Stimulated activated CD4-positive, alpha-beta T cell treated with anti-CD3 and anti-CD28 coated beads, Interleukin-12 subunit alpha, Interleukin-12 subunit beta, amount 100 ng/mL, for 4 hours (primary cell): ENCODE data around the gene NECAB2.

ENCODE experiments used
- DNase-seq: peaks from one replicate; pipeline ENCODE4 v3.0.0-alpha.2; 2020

The NECAB2 gene

DNA sequence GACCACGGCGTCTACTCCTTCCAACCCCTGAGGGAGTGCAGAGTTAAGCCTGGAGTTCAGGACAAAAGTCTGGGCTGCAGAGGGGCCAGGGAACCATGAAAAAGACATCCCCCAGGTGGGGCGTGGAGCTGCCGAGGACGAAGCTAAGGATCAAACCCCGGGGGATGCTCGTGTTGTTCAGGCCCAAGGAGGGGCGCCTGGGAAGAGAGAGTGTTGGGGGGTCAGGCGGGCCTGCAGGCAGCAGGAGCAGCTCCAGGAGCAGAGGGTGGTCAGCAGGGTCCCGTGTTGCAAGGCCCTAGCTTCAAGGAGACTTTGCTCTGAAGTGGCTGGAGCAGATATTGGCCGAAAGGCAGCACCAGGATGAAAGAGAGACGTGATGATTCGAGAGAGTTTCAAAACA lies 26.7 kb downstream of the NECAB2 start:
- no peak for DNase-seq

DNA sequence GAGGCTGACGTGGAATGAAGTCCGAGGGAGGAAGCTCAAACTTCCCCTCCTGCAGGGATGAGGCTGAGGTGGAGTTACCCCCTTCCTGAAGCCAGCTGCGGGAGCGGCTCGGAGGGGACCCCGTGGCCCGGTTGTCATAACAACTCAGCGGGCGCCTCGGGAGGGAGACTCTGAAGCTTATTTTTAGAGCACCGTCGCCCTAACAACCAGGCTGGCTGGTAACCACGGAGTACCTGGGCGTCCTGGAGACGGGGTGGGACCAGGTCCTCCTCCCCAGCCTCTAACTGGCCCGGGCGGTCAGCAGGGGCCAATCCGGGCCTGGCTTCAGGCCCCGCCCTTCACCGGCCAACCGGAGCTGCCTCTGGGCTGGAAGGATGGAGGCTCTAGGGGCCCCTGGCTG lies 27.7 kb downstream of the NECAB2 start:
- DNase-seq: no peak

DNA sequence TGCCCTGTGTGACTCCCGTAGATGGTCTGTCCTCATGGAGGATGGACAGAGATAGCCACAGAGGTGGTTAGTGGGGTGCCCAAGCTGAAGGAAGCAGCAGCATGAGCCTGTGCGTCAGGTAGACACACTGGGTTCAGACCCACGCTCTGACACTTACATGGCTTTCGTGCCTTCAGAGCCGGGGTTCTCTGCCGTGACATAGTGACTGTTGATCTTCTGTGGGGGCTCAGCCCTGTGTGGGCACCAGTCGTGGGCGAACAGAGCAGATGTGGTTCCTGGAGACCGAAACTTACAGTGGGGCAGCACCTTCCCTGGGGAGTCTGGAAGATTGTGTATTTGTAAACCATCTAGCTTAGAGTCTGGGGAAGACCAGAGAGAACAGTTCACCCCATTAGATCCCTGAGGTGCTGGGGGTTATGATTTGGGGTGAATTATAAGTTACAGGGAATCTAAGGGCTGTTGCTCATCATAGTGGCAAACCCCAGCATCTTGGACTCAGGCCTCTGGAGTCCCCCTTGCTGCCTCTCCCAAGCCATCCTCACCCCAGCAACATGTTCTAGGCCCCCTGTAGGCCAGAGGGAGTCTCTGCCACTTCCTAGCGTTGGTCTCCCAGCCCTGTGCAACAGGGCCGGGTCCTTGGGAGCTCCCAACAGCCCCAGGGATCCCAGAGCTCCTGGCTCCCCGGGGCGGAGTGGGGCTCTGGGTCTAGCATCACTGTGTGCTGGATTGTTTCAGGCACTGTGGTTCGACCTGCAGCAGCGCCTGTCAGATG lies 28.6 kb downstream of the NECAB2 start:
- DNase-seq: no peak

DNA sequence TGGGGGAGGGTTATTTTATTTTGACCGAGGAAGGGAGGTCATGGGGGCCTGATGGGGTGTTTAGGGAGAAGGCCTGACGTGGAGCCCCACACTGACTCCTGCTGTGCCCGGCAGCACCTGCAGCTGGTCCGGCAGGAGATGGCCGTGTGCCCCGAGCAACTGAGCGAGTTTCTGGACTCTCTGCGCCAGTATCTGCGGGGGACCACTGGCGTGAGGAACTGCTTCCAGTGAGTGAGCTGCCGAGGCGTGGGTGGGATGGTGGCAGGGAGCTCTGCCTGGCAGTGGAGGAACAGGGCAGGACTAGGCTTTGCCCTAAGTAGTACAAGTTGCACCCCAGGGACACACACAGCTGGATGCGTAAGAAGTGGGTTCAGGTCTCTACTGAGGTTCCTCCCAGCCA lies 30.0 kb downstream of the NECAB2 start:
- DNase-seq: no peak

DNA sequence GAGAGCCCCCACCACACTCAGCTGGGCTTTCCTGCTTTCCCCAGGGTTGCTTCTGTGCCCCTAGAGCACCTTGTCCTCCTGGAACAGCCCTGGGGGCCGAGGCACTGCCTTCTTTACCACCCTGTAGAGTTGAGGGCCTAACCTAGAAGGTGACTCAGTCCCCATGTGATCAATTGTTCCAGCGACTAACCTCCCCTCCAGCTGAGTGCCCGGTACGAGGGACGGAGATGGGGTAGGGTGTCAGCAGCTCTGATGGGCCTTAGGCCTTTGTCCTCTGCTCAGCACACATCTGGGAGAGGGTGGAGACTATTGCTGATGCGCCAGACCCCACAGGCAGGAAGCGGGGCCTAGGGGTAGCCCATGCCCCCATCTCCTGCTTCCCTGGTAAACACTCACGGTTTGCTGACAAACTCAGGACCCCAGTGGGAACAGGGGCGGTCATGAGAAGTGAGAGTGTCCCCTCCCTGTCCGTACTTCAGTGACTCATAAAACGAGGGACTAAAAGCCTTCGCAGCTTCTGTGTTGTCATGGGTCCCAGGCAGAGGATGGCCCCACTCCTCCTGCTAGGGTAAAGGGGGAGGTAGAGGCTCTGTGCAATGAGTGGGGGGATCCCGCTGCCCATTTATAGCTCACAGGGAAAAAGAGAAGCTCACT lies 33.1 kb downstream of the NECAB2 start:
- no peak for DNase-seq

DNA sequence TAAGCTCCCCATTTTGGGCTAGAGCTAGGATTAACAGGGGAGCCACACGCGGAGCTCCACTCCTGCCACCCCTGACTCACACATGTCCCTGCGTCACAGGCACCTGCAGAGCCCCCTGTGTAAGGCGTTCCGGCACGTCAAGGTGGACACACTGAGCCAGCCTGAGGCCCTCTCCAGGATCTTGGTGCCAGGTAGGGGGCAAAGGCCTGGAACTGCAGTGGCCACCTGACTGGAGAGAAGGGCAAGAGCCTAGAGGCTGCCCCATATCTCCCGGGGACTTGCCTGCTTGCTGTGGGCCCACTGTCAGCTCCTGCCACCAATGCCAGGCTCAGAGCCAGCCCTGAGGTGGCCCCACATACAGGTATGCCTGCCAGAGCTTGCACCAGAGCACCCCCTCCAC lies 33.7 kb downstream of the NECAB2 start:
- no peak for DNase-seq

DNA sequence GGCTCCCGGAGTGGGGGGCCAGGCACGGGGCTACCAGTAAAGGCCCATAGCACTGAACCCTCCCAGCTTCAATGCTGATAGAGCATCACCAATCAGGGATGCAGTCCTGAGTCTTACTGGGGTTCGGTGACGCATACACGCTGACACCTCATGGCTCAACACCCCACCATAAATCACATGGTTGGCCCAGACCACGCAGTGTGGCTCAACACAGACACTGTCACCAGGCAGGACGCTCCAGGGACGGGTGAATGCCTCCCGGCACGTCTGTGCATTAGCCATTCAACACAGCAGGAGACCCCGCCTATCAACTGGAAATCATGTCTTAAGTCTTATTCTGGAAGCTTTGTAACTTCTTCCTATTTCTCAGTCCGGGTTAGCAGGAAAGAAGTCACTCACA lies 35.0 kb downstream of the NECAB2 start:
- no peak for DNase-seq

DNA sequence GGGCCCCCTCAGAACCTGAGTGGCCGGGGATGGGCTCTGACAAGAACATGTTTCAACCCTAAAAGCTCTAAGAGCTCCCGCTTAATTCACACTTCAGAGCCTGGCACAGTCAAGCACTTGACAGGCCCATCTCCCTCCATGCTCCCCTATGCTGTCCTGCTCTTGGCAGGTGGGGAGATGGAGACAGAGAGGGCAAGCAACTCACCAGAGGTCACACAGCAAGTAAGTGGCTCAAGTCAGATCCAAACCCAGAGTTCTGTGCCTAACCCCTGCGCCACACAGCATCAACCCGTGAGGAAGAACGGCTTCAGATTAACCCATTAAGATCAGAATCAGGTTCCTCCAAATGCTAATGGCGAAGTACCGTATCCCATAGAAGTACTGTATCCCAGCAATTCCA lies 36.4 kb downstream of the NECAB2 start:
- no peak for DNase-seq

DNA sequence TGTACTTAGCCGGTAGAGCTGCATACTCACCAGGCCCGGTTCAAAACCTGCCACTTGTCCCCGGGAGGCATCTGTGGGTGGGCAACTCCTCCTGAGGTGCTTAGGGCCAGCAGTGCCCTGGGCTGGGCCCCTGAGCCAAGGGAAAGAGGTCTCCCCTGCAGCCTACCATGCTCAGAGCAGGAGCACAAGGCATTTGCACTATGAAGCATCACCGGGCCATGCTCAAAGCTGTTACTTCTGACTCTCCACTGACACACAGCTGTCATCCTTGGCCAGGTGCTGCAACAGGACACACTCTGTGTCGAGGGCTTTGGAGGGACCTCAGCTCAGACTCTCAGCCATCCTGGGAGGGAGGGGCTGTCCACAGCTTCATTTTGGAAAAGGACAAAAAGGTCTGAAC lies 37.3 kb downstream of the NECAB2 start:
- DNase-seq: no peak

DNA sequence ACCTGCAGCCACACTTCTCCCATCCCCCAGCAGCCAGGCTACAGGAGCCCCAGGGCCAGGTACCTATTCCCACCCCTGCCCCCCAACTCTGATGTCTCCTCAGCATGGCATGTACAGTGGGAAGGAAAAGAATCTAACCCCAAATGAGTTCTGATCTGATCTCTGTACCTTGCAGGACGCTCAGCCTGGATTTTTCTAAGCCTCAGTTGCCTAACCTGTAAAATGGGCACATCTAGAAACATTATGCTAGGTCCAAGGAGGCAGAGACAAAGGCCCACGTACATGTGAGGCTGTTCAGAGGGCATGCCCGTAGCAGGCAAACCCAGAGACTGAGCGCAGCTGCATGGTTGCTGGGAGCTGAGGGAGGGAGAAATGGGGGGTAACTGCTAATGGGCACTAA lies 39.5 kb downstream of the NECAB2 start:
- DNase-seq: no peak

DNA sequence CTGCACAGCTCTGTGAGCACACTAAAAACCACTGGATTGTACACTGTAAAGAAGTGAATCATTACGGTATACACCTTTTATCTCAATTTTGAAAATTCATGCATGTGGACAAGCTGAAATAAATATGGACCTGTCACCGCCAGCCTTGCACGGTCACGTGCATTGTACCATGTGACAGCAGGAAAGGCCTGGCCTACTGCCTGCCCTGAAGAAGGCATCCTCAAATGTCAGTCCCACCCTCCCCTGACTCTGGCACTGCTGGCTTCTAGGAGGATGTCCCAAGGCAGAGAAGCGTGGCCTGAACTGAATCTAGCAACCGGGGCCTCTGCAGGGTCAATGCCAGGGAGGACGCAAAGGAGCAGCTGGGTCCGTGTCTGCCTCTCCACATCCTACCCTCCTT lies 39.9 kb downstream of the NECAB2 start:
- no peak for DNase-seq

DNA sequence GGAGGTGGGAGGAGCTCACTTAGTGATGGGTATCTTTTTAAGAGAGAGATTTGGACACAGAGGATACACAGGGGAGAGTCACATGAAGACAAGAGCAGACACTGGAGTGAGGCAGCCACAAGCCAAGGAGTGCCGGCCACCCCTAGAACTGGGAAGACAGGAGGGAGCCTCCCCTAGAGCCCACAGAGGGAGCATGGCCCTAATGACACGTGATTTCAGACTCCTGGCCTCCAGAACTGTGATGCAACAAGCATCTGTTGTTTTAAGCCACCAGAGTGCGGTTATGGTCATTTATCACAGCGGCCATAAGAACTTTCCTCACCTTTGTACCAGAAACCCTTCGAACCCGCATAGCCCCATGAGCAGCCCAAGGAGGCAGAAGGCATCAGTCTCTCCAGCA lies 41.2 kb downstream of the NECAB2 start:
- DNase-seq: no peak

DNA sequence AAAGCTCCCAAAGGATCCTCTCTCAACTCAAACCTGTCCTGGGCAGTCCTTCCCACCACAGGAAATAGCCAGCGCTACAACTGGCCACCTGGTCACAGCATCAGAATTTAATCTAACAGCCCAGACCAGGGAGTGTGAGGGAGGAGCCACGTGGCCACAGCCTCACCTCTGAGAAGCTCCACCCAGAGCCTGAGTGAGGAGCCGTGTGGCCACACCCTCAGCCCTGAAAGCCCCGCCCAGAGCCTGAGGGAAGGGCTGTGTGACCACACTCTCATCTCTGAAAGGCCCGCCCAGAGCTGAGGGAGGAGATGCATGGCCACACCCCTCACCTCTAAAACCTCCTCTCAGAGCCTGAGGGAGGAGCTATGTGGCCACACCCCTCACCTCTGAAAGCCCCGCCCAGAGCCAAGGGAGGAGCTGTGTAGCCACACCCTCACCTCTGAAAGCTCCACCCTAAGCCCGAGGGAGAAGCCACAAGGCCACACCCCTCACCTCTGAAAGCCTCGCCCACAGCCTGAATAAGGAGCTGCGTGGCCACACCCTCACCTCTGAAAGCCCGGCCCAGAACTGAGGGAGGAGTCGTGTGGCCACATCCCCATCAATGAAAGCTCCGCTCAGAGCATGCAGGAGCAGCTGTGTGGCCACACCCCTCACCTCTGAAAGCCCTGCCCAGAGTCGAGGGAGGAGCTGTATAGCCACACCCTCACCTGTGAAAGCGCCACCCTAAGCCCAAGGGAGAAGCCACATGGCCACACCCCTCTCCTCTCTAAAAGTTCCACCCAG lies 45.9 kb downstream of the NECAB2 start:
- peak; percentile 38 for DNase-seq

DNA sequence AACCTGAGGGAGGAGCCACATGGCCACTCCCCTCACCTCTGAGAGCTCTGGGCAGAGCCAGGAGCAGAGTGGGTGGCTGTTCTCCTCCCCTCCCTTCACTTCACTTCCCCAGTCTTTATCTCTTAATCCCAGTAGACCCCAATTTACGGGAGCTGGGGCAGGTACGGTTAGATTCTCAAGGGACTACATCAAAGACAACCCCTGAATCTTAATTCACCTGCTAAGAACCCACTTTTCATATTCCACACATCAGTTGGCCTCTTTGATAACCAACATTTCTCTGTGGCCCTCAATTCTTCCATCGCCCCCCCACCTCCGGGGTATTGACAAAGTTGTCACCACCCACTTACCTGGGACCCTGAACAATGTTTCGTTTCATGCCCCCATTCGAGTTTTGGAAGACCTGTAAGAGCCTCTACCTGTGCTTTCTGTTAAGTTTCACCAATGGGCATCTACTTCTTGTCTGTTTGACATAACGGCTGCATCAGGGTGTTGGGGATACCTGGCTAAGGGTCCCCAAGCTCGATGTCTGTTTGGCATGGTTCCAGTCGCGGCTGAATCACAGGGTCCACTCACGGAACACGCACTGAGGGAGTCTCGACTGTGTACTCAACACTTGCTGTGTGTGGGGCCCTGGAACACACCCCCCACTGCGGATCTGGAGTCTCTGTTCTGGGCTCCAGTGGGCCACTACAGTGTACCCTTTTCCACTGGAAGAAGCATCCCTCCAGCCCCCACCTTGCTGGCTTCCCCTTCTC lies 46.7 kb downstream of the NECAB2 start:
- DNase-seq: no peak

DNA sequence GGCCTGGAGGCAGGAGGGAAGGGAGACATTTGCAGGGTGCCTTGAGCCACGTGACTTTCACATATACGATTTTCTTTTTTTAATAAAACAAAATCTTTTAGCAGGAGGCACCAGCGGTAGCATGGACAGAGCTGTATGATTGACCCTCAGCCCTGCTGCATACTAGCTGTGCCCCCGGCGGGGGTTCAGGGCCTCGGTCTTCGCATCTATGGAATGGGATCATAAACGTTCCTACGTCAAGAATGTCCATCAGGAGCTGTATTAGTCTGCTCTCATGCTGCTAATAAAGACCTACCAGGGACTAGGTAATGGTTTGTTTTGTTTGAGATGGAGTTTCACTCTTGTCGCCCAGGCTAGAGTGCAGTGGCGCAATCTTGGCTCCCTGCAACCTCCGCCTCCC lies 47.4 kb downstream of the NECAB2 start:
- no peak for DNase-seq

DNA sequence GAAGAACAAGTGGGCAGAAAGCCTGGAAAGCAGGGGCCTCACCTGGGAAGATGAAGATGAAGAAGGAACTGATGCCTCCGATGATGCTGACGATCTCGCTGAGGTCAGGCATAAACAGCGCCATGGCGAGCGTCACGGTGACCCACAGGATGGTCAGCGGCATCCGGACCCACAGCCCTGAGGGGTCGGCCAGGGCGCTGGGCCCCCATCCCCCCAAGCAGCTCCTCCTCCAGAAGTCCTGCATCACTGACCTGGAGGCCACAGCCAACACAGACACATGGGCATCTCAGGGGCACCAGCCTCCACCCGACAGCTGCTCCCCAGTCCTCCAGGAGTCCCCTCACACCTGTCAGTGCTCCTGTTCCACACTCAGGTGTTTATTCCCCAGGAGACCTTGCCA lies 48.4 kb downstream of the NECAB2 start:
- DNase-seq: no peak

DNA sequence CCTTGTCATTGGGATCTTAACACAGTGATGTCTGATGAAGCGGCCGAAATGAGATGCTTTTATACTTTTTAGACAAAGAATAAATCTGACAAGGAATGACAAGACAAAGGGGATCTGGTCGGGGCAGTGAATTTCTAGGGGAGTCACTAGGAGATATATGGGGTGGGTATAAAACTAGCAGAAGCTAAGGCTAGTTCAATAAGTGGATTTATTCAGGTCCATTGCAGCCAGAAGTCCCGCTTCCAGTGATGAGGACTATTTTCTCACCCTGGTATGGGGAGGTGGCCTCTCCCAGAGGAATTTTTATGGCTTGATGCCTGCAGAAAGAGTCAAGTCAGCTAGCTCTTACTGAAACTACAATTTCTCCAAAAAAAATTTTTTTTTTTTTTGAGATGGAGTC lies 50.7 kb downstream of the NECAB2 start:
- no peak for DNase-seq

DNA sequence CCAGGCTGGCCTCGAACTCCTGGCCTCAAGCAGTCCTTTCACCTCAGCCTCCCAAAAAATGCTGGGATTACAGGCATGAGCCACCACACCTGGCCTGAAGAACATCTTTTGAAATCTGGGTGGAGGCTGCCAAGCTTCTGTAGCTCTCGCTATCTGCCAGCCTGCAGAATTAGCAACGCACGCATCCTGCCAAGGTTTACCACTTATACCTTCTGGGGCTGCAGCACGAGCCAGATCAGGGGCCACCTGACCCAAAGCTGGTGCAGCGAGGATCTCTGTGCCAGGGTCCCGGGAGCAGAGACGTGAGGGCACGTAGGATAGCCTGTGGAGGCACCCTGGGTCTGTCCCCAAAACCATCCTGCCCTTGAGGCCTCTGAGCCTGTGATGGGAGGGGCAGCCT lies 52.3 kb downstream of the NECAB2 start:
- DNase-seq: no peak

DNA sequence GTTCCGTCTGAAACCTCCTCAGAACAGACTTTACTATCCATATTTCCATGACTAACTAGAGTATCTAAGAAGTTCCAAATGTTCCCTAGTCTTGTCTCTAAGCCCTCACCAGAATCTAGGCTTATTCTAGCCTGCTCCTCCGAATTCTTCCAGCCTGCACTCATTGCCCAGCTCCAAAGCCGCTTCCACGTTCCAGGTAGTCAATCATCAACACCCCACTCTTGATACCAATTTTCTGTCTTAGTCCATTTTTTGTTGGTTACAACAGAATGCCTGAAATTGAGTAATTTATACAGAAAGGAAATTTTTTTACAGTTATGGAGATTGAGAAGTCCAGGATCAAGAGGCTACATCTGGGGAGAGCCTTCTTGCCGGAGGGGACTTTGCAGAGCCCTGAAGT lies 53.4 kb downstream of the NECAB2 start:
- DNase-seq: no peak

DNA sequence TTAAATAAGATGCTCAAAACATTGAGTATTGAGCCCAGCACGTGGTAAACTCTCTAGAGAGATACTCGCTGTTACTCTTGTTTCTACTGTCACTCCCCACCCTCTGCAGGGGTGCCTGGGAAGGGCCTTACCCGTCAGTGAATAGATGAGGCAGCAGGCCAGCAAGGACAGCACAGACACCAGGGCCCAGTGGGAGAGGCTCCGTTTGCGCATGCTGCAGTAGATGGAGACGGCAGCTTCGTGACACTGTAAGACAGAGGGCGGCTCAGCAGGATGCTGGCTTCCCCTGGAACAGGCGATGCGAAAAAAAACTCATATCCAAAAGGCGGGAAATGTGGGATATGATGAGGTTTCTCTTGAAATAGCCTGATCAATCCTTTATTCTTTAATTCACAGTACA lies 54.6 kb downstream of the NECAB2 start:
- DNase-seq: no peak

DNA sequence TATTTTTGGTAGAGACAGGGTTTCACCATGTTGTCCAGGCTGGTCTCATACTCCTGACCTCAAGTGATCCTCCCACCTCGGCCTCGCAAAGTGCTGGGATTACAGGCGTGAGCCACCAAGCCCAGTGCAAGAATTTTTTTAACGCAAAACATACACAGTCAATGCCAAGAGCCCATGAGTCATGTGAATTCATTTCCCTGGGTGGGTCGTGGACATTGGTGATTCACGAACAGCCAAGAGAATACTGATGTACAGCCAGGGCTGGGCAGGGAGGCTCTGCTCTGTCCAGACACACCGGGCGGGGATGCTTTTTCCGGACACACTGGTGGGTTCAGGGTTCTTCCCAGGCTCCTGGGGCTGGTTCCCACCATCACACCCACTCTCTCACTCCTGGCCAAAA lies 56.8 kb downstream of the NECAB2 start:
- DNase-seq: no peak

DNA sequence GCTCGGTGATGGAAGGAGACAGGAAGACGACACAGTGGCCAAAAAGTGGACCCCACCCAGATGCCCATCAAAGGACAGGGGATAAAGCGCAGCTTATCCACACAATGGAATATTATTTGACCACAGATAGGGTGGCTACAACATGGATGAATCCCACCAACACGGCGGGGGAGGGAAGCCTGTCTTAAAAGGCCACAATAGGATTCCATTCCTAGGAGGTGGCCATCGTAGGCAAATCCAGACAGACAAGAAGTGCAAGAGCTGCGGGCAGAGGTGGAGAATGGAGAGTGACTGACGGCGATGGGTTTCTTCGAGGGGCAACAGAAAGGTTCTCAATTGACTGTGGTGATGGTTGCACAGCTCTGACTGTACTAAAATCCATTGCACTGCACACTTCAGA lies 58.6 kb downstream of the NECAB2 start:
- DNase-seq: no peak

DNA sequence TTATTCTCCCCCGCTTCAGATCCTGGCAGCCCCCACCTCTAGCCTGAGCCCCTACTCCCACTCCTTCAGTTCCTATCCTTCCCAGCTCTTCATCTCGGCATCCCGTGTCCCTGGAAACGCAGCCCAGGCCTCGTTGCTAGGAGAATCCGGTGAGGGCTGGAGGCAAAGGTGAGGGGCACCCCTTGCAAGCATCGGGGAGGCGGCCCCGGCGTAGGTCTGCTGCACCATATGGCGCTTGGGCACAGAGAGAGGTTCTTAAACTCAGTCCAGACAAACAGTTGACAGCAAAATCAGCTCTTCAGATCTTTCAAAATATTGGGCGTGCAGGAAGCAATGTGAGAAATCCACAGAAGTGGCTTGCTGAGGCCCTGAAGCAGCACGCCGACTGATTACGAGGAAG lies 59.6 kb downstream of the NECAB2 start:
- DNase-seq: no peak
